ENCODE data around the gene GSC.
"Not testable (repeated sequence)": the region's sequence is repeated elsewhere in the genome, so short reads cannot be mapped to it uniquely, and the experiment has no call there.

Gene GSC

DNA sequence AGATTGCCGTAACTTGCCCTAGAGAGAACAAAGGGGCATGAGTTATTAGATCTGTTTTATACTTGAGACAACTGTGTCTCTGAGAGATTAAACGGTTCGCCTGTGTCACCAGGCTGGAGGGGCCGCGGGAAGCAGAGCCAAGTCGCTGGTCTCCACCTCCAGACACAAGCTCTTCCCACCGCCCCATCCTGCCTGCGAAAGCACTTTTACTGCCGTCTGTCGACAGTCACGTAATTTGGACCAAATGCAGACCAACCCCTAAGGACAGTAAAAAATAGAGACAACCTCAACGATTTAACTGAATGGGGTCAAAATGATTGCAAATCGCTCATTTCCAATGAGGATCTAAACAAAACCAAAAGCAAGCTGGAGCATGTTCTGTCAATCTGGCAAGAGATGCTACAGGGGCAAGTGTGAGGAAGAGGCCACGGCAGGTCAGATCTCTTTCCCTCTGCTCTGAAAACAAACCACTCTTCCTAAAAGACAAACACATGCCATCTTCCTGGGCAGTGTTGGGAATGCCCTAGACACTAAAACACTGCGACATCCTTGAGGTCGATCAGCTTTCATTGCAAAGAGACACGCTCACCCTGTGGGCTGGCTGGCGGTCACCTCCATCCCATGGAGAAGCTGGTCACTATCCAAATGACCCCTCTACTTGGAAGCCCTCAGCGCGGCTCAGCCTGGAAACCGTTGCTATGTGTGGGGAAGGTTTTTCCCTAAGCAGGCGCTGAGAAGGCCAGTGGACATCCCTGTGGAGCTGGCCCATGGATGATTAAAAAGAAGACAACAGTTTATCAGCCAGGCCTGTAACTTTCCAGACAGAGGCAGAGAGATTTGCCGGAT is 17.1 kb downstream of the GSC start:
- no peak overlapping the region for H3K4me3 ChIP-seq (ENCODE audit: low read length)
- H3K4me1 ChIP-seq (ENCODE audit: control insufficient read depth, insufficient read depth, low read length), result no peaks in the 10 kb centered on the region
- H3K36me3 ChIP-seq (ENCODE audit: control insufficient read depth, insufficient read depth, low read length), result no peaks in the 10 kb centered on the region
- H3K9ac ChIP-seq (ENCODE audit: low read length), result no peak overlapping the region
- peaks cover 4% of the 10 kb centered on the region for H3K27me3 ChIP-seq (ENCODE audit: control insufficient read depth, insufficient read depth, low read length)
- no peaks in the 10 kb centered on the region for H3K9me3 ChIP-seq (ENCODE audit: control insufficient read depth, low read length)

DNA sequence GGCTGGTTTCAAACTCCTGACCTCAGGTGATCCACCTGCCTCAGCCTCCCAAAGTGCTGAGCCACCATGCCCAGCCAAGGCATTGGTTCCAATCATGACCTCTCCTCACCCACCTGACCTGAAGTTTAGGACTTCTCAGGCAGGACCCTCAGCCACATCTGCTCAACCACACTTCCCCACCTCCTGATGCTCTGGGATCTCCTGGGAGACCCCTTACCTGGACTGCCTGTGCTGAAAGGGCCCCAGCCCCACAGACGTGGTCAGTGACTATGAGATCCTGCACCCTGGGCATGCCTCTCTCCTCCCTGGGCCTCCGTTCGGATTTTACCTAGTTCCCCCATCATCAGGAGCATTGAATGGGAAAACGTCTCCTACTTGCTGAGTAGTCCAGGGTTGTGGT is 18.0 kb downstream of the GSC start:
- Histone ChIP-seq H3K9ac (ENCODE audit: low read length) (no peak overlapping the region), H3K36me3 (ENCODE audit: control insufficient read depth, insufficient read depth, low read length) (no peaks in the 10 kb centered on the region), H3K9me3 (ENCODE audit: control insufficient read depth, low read length) (no peaks in the 10 kb centered on the region), H3K4me3 (ENCODE audit: low read length) (no peak overlapping the region), H3K4me1 (ENCODE audit: control insufficient read depth, insufficient read depth, low read length) (no peaks in the 10 kb centered on the region), H3K27me3 (ENCODE audit: control insufficient read depth, insufficient read depth, low read length) (peaks cover 4% of the 10 kb centered on the region)

DNA sequence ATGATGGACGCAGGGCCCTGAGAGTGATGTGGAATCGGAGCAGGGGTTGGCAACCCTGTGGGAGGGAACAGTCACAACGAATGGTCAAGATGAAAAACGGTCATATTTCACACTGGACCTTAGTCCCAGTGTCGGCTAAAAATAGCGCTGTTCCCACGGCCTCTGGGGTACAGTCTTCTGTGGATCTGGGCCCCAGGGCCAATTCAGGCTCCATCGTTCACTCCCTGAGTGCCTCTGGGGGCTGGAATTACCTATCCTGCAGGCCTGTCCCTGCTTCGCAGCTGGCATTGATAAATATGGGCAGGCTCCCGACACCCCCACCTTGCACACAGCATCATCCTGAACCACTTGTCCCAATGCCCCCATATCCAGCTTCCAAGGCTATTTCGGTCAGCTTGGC is 18.6 kb downstream of the GSC start:
- peaks cover 4% of the 10 kb centered on the region for H3K27me3 ChIP-seq (ENCODE audit: control insufficient read depth, insufficient read depth, low read length)
- no peak overlapping the region for H3K4me3 ChIP-seq (ENCODE audit: low read length)
- no peaks in the 10 kb centered on the region for H3K4me1 ChIP-seq (ENCODE audit: control insufficient read depth, insufficient read depth, low read length)
- H3K36me3 ChIP-seq (ENCODE audit: control insufficient read depth, insufficient read depth, low read length), result no peaks in the 10 kb centered on the region
- no peak overlapping the region for H3K9ac ChIP-seq (ENCODE audit: low read length)
- no peaks in the 10 kb centered on the region for H3K9me3 ChIP-seq (ENCODE audit: control insufficient read depth, low read length)

DNA sequence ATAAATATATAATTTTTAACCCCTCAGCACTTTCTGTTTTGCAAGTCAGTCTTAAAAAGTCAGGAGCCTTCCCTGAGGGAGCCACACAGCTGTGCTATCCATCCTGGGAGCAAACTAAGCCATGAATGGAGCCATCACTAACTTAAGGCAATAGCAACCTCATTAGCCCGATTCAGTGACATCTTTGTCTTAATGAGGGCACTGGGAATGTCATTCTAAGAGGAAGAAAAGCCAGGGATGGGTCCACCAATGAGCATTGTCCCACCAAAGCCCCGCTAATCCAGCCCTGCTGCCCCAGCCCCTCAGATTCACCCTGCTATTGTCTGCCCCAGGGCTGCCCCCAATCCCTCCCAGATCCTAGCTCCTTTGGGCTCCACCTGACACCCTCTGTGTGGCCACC is 19.5 kb downstream of the GSC start:
- H3K9ac ChIP-seq (ENCODE audit: low read length), result no peak overlapping the region
- no peaks in the 10 kb centered on the region for H3K36me3 ChIP-seq (ENCODE audit: control insufficient read depth, insufficient read depth, low read length)

DNA sequence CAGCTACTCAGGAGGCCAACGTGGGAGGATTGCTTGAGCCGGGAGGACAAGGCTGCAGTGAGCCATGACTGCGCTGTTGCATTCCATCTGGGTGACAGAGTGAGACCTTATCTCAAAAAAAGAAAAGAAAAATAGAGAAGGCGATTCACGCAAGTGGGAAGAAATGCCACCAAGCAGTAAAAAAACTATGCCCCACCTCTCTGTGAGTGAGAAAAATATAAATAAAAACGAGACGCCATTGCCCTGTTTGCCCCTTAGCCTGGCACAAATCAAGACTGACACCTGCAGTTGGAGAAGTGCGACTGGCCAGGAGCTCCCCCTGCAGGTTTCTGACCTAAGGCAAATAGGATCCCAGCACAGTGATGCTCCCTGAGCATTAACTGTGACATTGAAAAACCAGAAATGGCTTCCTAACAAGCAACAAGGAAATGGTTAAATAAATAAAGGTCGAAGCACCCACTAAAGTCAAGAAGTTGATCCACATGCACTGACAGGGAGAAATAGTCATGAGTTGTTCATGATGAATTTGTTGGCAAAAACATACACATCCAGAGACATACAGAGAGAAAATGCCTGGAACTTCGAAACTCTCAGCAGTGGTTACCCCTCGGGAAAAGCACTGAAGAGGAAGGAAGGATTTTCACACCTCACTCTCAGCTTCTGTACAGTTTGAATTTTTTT is 21.1 kb downstream of the GSC start:
- no peaks in the 10 kb centered on the region for H3K4me1 ChIP-seq (ENCODE audit: control insufficient read depth, insufficient read depth, low read length)
- H3K36me3 ChIP-seq (ENCODE audit: control insufficient read depth, insufficient read depth, low read length), result no peaks in the 10 kb centered on the region
- no peaks in the 10 kb centered on the region for H3K27me3 ChIP-seq (ENCODE audit: control insufficient read depth, insufficient read depth, low read length)
- H3K9me3 ChIP-seq (ENCODE audit: control insufficient read depth, low read length), result no peaks in the 10 kb centered on the region
- H3K4me3 ChIP-seq (ENCODE audit: low read length), result no peak overlapping the region
- no peak overlapping the region for H3K9ac ChIP-seq (ENCODE audit: low read length)

More for the DNA sequence above, 19.5 kb downstream of the GSC start:
- H3K27me3 ChIP-seq (ENCODE audit: control insufficient read depth, insufficient read depth, low read length), result no peaks in the 10 kb centered on the region
- H3K4me3 ChIP-seq (ENCODE audit: low read length), result no peak overlapping the region
- no peaks in the 10 kb centered on the region for H3K9me3 ChIP-seq (ENCODE audit: control insufficient read depth, low read length)
- no peaks in the 10 kb centered on the region for H3K4me1 ChIP-seq (ENCODE audit: control insufficient read depth, insufficient read depth, low read length)

DNA sequence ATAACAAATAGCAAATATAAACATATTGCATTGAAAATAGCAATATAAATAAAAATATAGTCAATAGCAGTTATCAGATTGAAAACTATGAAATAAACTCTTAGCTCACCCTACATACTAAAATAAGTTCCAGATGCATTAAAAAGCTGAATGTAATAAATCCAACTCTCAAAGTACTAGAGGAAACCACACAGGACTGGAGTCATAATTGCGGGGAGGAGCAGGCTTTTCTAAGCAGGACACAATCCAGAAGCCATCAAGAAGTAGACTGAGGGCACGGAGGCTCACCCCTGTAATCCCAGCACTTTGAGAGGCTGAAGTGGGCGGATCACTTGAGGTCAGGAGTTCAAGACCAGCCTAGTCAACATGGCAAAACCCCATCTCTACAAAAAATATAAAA is 22.2 kb downstream of the GSC start:
- Histone ChIP-seq H3K27me3 (ENCODE audit: control insufficient read depth, insufficient read depth, low read length) (no peaks in the 10 kb centered on the region), H3K4me1 (ENCODE audit: control insufficient read depth, insufficient read depth, low read length) (no peaks in the 10 kb centered on the region), H3K4me3 (ENCODE audit: low read length) (no peak overlapping the region), H3K9ac (ENCODE audit: low read length) (no peak overlapping the region), H3K9me3 (ENCODE audit: control insufficient read depth, low read length) (no peaks in the 10 kb centered on the region), H3K36me3 (ENCODE audit: control insufficient read depth, insufficient read depth, low read length) (no peaks in the 10 kb centered on the region)

DNA sequence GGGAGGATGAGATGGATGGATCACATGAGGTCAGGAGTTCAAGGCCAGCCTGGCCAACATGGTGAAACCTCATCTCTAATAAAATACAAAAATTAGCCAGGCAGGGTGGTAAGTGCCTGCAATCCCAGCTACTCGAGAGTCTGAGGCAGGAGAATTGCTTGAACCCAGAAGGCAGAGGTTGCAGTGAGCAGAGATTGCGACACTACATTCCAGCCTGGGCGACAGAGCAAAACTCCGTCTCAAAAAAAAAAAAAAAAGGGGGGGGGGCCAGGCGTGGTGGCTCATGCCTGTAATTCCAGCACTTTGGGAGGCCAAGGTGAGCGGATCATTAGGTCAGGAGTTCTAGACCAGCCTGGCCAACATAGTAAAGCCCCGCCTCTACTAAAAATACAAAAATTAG is 22.8 kb downstream of the GSC start:
- not testable (repeated sequence) for H3K27me3 ChIP-seq (ENCODE audit: control insufficient read depth, insufficient read depth, low read length); H3K4me3 ChIP-seq (ENCODE audit: low read length); H3K9me3 ChIP-seq (ENCODE audit: control insufficient read depth, low read length); H3K9ac ChIP-seq (ENCODE audit: low read length); H3K36me3 ChIP-seq (ENCODE audit: control insufficient read depth, insufficient read depth, low read length); H3K4me1 ChIP-seq (ENCODE audit: control insufficient read depth, insufficient read depth, low read length)

DNA sequence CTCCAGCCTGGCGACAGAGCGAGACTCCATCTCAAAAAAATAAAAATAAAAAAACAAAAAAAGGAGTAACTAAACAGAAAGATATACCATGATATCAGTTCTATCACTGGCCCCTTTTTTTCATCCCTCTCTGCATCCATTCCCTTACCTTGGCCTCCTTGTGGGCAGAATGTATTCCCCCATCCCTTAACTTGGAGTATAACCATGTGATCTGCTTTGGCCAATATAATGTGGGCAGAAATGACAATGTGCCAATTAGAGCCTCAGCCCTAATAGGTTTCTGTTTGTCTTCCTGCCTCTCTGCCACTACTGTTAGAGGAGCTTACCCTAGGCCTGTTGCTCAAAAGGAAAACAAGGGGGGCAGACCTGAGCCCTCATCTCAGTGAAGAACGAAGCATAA is 23.8 kb downstream of the GSC start:
- no peaks in the 10 kb centered on the region for H3K27me3 ChIP-seq (ENCODE audit: control insufficient read depth, insufficient read depth, low read length)
- no peaks in the 10 kb centered on the region for H3K4me1 ChIP-seq (ENCODE audit: control insufficient read depth, insufficient read depth, low read length)
- no peak overlapping the region for H3K9ac ChIP-seq (ENCODE audit: low read length)
- no peaks in the 10 kb centered on the region for H3K36me3 ChIP-seq (ENCODE audit: control insufficient read depth, insufficient read depth, low read length)
- no peak overlapping the region for H3K4me3 ChIP-seq (ENCODE audit: low read length)
- no peaks in the 10 kb centered on the region for H3K9me3 ChIP-seq (ENCODE audit: control insufficient read depth, low read length)

DNA sequence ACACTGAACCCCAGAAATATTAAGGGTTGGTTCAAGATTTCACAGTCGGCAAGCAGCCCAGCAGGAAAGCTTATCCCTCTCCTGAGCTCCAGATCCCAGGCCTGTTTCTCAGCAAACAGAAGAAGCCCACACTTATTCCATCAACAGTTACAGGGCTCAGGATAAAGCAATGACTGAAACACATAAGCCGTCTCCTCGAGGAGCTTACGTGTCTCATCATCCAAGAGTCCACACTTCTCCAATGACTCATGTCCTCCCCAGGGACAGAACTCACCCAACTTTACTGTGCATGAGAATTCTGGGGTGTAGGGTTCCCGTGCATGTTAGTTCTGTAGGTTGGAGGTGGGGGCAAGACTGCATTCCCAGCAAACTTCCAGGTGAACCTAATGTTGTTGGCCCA is 31.2 kb downstream of the GSC start:
- no peaks in the 10 kb centered on the region for H3K36me3 ChIP-seq (ENCODE audit: control insufficient read depth, insufficient read depth, low read length)
- H3K4me1 ChIP-seq (ENCODE audit: control insufficient read depth, insufficient read depth, low read length), result no peaks in the 10 kb centered on the region
- no peak overlapping the region for H3K9ac ChIP-seq (ENCODE audit: low read length)
- no peaks in the 10 kb centered on the region for H3K27me3 ChIP-seq (ENCODE audit: control insufficient read depth, insufficient read depth, low read length)
- no peak overlapping the region for H3K4me3 ChIP-seq (ENCODE audit: low read length)
- no peaks in the 10 kb centered on the region for H3K9me3 ChIP-seq (ENCODE audit: control insufficient read depth, low read length)

DNA sequence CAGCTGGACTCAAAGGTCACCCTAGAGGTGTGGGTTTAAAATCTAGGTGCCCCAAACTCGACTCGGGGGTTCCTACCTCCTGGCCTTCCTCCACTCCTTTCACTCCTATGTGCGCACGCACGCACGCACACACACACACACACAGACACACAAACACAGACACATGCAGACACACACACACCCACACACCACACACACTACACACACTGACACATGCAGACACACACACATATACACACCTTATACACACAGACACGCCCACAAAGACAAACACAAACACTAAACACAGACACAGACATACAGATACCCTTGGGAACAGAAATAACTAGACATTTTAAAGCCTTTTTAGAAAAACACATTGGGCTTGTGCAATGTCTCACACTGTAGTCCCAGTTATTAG is 31.8 kb downstream of the GSC start:
- H3K27me3 ChIP-seq (ENCODE audit: control insufficient read depth, insufficient read depth, low read length), result no peaks in the 10 kb centered on the region
- H3K9me3 ChIP-seq (ENCODE audit: control insufficient read depth, low read length), result no peaks in the 10 kb centered on the region
- no peak overlapping the region for H3K4me3 ChIP-seq (ENCODE audit: low read length)
- H3K4me1 ChIP-seq (ENCODE audit: control insufficient read depth, insufficient read depth, low read length), result no peaks in the 10 kb centered on the region
- no peaks in the 10 kb centered on the region for H3K36me3 ChIP-seq (ENCODE audit: control insufficient read depth, insufficient read depth, low read length)
- no peak overlapping the region for H3K9ac ChIP-seq (ENCODE audit: low read length)

DNA sequence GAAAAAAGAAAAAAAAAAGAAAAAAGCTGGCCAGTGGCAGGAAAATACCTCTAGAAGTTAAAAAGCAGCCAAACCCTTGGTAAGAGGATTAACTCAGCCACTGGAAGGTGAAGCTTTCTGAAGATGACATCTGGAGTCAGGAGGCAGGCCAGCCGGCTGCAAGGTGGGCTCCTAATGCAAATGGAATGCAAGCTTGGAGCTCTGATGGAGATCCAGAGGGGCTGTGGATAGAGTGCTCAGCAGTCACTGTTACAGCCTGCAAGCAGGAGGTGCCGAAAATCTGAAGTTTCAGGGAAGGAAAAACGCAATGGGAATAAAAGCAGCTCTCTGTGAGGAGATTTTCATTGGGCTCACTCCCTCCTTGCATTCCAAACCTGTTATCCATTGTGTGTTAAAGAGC is 41.0 kb downstream of the GSC start:
- H3K27me3 ChIP-seq (ENCODE audit: control insufficient read depth, insufficient read depth, low read length), result no peaks in the 10 kb centered on the region
- H3K4me1 ChIP-seq (ENCODE audit: control insufficient read depth, insufficient read depth, low read length), result no peaks in the 10 kb centered on the region
- no peaks in the 10 kb centered on the region for H3K9me3 ChIP-seq (ENCODE audit: control insufficient read depth, low read length)
- H3K4me3 ChIP-seq (ENCODE audit: low read length), result no peak overlapping the region
- H3K36me3 ChIP-seq (ENCODE audit: control insufficient read depth, insufficient read depth, low read length), result no peaks in the 10 kb centered on the region
- no peak overlapping the region for H3K9ac ChIP-seq (ENCODE audit: low read length)

DNA sequence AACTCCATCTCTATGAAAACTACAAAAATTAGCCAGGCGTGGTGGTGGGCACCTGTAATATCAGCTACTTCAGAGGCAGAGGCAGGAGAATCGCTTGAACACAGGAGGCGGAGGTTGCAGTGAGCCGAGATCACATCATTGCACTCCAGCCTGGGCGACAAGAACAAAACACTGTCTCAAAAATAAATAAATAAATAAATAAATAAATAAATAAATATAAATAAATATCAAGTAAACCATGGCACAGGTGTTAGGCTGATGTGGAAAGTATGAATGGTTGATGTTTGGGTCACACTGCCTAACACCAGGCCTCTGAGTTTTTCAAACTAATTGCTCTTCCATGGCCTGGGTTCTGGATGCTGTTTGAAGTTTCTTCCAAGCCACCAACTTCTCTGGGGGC is 41.5 kb downstream of the GSC start:
- not testable (repeated sequence) for H3K9me3 ChIP-seq (ENCODE audit: control insufficient read depth, low read length); H3K4me1 ChIP-seq (ENCODE audit: control insufficient read depth, insufficient read depth, low read length); H3K9ac ChIP-seq (ENCODE audit: low read length); H3K27me3 ChIP-seq (ENCODE audit: control insufficient read depth, insufficient read depth, low read length); H3K36me3 ChIP-seq (ENCODE audit: control insufficient read depth, insufficient read depth, low read length); H3K4me3 ChIP-seq (ENCODE audit: low read length)
